GM12878 (cell line): ENCODE results near the gene FBXL19. TPM values are rescaled to one million over a fixed set of nuclear protein-coding genes. Genes with fewer than 3 reads are reported as not detected.

Source experiments
- ATAC-seq: fragments of 200-7000 bp; cut with Tn5 transposase; 3 replicates; pipeline ENCODE4 v1.9.1; 2020; ENCODE audit warnings: mild to moderate bottlenecking, moderate library complexity
- BruUV-seq: library from RNA; stranded (reverse); fragments of 400-500 nt; replicated peaks from 2 replicates; lab custom pipeline; 2021; lab: Mats Ljungman, UMichigan
- CTCF ChIA-PET: fragments of 300-600 bp; sonication (Branson Sonifier 250); formaldehyde crosslinking; extraction: SDS; loops from one replicate; lab custom pipeline; 2021; ENCODE audit warnings: inconsistent platforms; lab: Yijun Ruan, JAX
- POLR2A ChIA-PET: fragments of 350-600 bp; formaldehyde crosslinking; extraction: SDS; loops from one replicate; lab custom pipeline; 2021; ENCODE audit warnings: inconsistent platforms; lab: Charles Lee
- RAD21 ChIA-PET: fragments of 300-600 bp; sonication (Branson Sonifier 250); formaldehyde crosslinking; loops from one replicate; lab custom pipeline; 2023; ENCODE audit warnings: antibody characterized with exemption; ENCODE audit not compliant: unreplicated experiment; lab: Charles Lee
- SMC1A ChIA-PET: fragments of 300-600 bp; sonication (Branson Sonifier 250); formaldehyde crosslinking; loops from one replicate; lab custom pipeline; 2023; ENCODE audit not compliant: unreplicated experiment, uncharacterized antibody; lab: Charles Lee
- DNase-seq: peaks from one replicate; pipeline ENCODE4 v3.0.0-alpha.2; 2011; ENCODE audit warnings: low read depth, low spot score
- FAIRE-seq: peaks from 3 replicates; lab custom pipeline; 2011; peaks lifted over from hg19 to GRCh38; lab: Jason Lieb, UNC
- H2AFZ ChIP-seq: 2 replicates; pipeline ENCODE4 v1.6.0; 2011; ENCODE audit warnings: low read depth, low read length, control low read depth; ENCODE audit not compliant: control insufficient read depth
- H3K27ac ChIP-seq: 2 replicates; pipeline ENCODE4 v1.5.1; 2011; ENCODE audit warnings: control low read depth; ENCODE audit not compliant: control insufficient read depth, insufficient read depth
- H3K27me3 ChIP-seq, 2 experiments: replicated peaks in 1 of 2; 2 replicates each; pipeline versions ENCODE4 v1.6.0 to v1.6.1; 2011; ENCODE audit warnings: low read length in 1 of 2; ENCODE audit not compliant: control insufficient read depth in 2 of 2, insufficient read depth in 2 of 2
- H3K36me3 ChIP-seq, 2 experiments: 2 replicates each; pipeline ENCODE4 v1.5.1; 2011; ENCODE audit warnings: low read length in 1 of 2; ENCODE audit not compliant: control insufficient read depth in 2 of 2, insufficient read depth in 2 of 2
- H3K4me1 ChIP-seq: 2 replicates; pipeline ENCODE4 v1.6.1; 2011; ENCODE audit warnings: mild to moderate bottlenecking, low read length, moderate library complexity, mixed read lengths; ENCODE audit not compliant: control insufficient read depth, insufficient read depth
- H3K4me2 ChIP-seq: 2 replicates; pipeline ENCODE4 v1.6.0; 2011; ENCODE audit warnings: control low read depth; ENCODE audit not compliant: control insufficient read depth, insufficient read depth
- H3K4me3 ChIP-seq: fragments of 200-600 bp; sonication (generic); 2 replicates; pipeline ENCODE4 v1.5.1; 2016
- H3K79me2 ChIP-seq: 2 replicates; pipeline ENCODE4 v1.6.0; 2011; ENCODE audit warnings: low read length; ENCODE audit not compliant: control insufficient read depth, insufficient read depth
- H3K9ac ChIP-seq: 2 replicates; pipeline ENCODE4 v1.8.0; 2011; ENCODE audit warnings: low read length, control low read depth, mixed read lengths; ENCODE audit not compliant: control insufficient read depth, insufficient read depth
- H3K9me3 ChIP-seq: replicated peaks from 3 replicates; pipeline ENCODE4 v1.5.1; 2011; ENCODE audit warnings: mild to moderate bottlenecking, low read length; ENCODE audit not compliant: control insufficient read depth, insufficient read depth
- H4K20me1 ChIP-seq: 2 replicates; pipeline ENCODE4 v1.6.0; 2011; ENCODE audit not compliant: control insufficient read depth, insufficient read depth
- BMI1 ChIP-seq: fragments of 450-650 bp; IDR thresholded peaks from 2 replicates; pipeline ENCODE4 v1.6.1; 2016; ENCODE audit warnings: mild to moderate bottlenecking, moderate library complexity, borderline replicate concordance
- CHD4 ChIP-seq: fragments of 200-600 bp; sonication (generic); IDR thresholded peaks from 2 replicates; pipeline ENCODE4 v1.6.1; 2016; ENCODE audit warnings: mild to moderate bottlenecking
- FOS ChIP-seq: IDR thresholded peaks from 3 replicates; pipeline ENCODE4 v1.6.1; 2011; ENCODE audit warnings: borderline replicate concordance; ENCODE audit not compliant: insufficient read length; ENCODE audit errors: extremely low read depth
- KAT2A ChIP-seq: conservative IDR thresholded peaks from 2 replicates; pipeline ENCODE4 v1.6.1; 2011; ENCODE audit warnings: low read depth, low read length; ENCODE audit not compliant: control insufficient read depth
- KDM1A ChIP-seq: fragments of 200-600 bp; sonication (generic); IDR thresholded peaks from 2 replicates; pipeline ENCODE4 v1.6.1; 2016; ENCODE audit warnings: borderline replicate concordance
- MEF2B ChIP-seq: fragments of 450-650 bp; IDR thresholded peaks from 2 replicates; pipeline ENCODE4 v1.6.1; 2018; ENCODE audit warnings: mild to moderate bottlenecking, moderate library complexity; ENCODE audit not compliant: partially characterized antibody, poor library complexity, severe bottlenecking
- NFXL1 ChIP-seq: fragments of 450-650 bp; IDR thresholded peaks from 2 replicates; pipeline ENCODE4 v1.6.1; 2017; ENCODE audit warnings: antibody characterized with exemption, mild to moderate bottlenecking, borderline replicate concordance
- RELA ChIP-seq: fragments of 450-650 bp; IDR thresholded peaks from 2 replicates; pipeline ENCODE4 v1.8.0; 2014; ENCODE audit warnings: borderline replicate concordance; ENCODE audit not compliant: partially characterized antibody
- SMC3 ChIP-seq: IDR thresholded peaks from 2 replicates; pipeline ENCODE4 v1.6.1; 2011; ENCODE audit warnings: low read length, improper control_type of control experiment, borderline replicate concordance
- SP1 ChIP-seq: IDR thresholded peaks from one replicate; pipeline ENCODE4 v1.6.1; 2011; ENCODE audit warnings: low read depth, low read length
- SPI1 ChIP-seq: IDR thresholded peaks from 2 replicates; pipeline ENCODE4 v1.6.1; 2011; ENCODE audit warnings: low read depth, mild to moderate bottlenecking, low read length, moderate library complexity, borderline replicate concordance; ENCODE audit not compliant: insufficient read depth
- TCF7 ChIP-seq: IDR thresholded peaks from 2 replicates; pipeline ENCODE4 v1.6.1; 2014; ENCODE audit warnings: antibody characterized with exemption, borderline replicate concordance
- ZNF24 ChIP-seq: fragments of 450-650 bp; IDR thresholded peaks from 2 replicates; pipeline ENCODE4 v1.6.1; 2017; ENCODE audit warnings: antibody characterized with exemption, mild to moderate bottlenecking
- WGBS: methylation state at CpG from one replicate; pipeline ENCODE4 v1.1.6; 2016; ENCODE audit warnings: low lambda C conversion rate; ENCODE audit not compliant: insufficient replicate concordance, insufficient coverage; ENCODE audit errors: missing lambda C conversion rate; 5-methylcytosine and 5-hydroxymethylcytosine counted together
- in situ Hi-C: fragments of 300-500 bp; cut with MboI; formaldehyde crosslinking; loops from 9 replicates; pipeline ENCODE4 v1.14.3; 2018; ENCODE audit warnings: mixed read lengths
- intact Hi-C: fragments of 100-400 bp; cut with micrococcal nuclease; formaldehyde crosslinking; loops from one replicate; pipeline ENCODE4 v1.14.2; 2022; ENCODE audit not compliant: unreplicated experiment
- polyA plus RNA-seq, 11 experiments: library from polyadenylated mRNA; depleted of rRNA in 4 of 11; unstranded in 6 of 11; stranded (reverse) in 5 of 11; fragments of >200 nt; fragmentation: Nextera tagmentation in 4 of 11; fragmentation: Illumina TruSeq in 1 of 11; extraction: Ambion mirVana in 4 of 11; extraction: Trizol in 1 of 11; gene quantifications; 1 replicate in 1 of 11; 2 replicates in 10 of 11; pipeline versions ENCODE4 v1.2.1 to v1.2.3, GENCODE V29; 2011 to 2016; ENCODE audit warnings: inconsistent platforms in 2 of 11, missing spikeins in 2 of 11, low read depth in 1 of 11
- total RNA-seq, 4 experiments: library from RNA; depleted of rRNA in 3 of 4; stranded (reverse); fragments of >200 nt in 3 of 4; fragmentation: Illumina TruSeq in 1 of 4; extraction: Trizol in 1 of 4; gene quantifications; 2 replicates each; pipeline versions ENCODE4 v1.2.1 to v1.2.3, GENCODE V29; 2013 to 2021
- TF ChIP-seq, protein P1 (sequence below): fragments of 450-650 bp; IDR thresholded peaks from 2 replicates; pipeline ENCODE4 v1.6.1; 2017; ENCODE audit warnings: borderline replicate concordance
- TF ChIP-seq, protein P2 (sequence below): fragments of 450-650 bp; IDR thresholded peaks from 2 replicates; pipeline ENCODE4 v1.6.1; 2017; ENCODE audit warnings: mild to moderate bottlenecking, moderate library complexity

FBXL19 gene
- total and polyA plus RNA-seq, 10 of the 15 experiments (the other 5 are each of a cell fraction or from before 2014, with no cell fraction given): 0.02 to 32.1 (median 6.8) TPM; not detected in 1

DNA sequence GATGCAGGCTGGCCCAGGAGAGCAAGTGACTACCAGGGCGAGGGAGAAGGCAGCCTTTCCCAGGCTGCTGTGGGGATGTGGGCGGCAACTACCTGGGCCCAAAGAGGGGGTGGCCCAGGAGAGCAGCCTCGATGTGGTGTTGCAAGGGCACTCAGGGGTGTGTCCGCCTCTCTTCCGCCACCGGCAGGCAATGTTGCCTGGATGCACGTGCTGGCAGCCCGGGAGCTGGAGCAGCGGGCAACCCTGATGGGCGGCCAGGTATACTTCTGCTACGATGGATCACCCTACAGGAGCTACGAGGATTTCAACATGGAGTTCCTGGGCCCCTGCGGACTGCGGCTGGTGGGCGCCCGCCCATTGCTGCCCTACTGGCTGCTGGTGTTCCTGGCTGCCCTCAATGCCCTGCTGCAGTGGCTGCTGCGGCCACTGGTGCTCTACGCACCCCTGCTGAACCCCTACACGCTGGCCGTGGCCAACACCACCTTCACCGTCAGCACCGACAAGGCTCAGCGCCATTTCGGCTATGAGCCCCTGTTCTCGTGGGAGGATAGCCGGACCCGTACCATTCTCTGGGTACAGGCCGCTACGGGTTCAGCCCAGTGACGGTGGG is 64.3 kb downstream of the FBXL19 start:
- Histone ChIP-seq H3K9ac (no peak overlapping the region), H2AFZ (no peak overlapping the region), H3K36me3 (peaks cover 5 to 17% of the 10 kb centered on the region in 2 experiments), H3K79me2 (no peaks in the 10 kb centered on the region), H3K4me2 (no peak overlapping the region), H4K20me1 (no peaks in the 10 kb centered on the region), H3K27ac (no peak overlapping the region), H3K4me1 (no peaks in the 10 kb centered on the region; the same call in 1 of the 2 replicates), H3K4me3 (no peak overlapping the region), H3K27me3 (no peaks in the 10 kb centered on the region), H3K9me3 (no peaks in the 10 kb centered on the region)
- FAIRE-seq: no peak
- in situ Hi-C loops (loop anchor here (5.0 to 25.0 kb wide), 2 partner anchors 110 to 450 kb away; partner anchors contain the start of genes COX6A2 and ZNF843), intact Hi-C loops (no loop called here)
- TF ChIP-seq BMI1 (no peak), SP1 (no peak), SMC3 (no peak), SPI1 (no peak), MEF2B (no peak), TCF7 (no peak), NFXL1 (no peak), RELA (no peak), KDM1A (no peak), CHD4 (no peak), FOS (no peak), ZNF24 (no peak), KAT2A (no peak)
- TF ChIP-seq, protein P1, sequence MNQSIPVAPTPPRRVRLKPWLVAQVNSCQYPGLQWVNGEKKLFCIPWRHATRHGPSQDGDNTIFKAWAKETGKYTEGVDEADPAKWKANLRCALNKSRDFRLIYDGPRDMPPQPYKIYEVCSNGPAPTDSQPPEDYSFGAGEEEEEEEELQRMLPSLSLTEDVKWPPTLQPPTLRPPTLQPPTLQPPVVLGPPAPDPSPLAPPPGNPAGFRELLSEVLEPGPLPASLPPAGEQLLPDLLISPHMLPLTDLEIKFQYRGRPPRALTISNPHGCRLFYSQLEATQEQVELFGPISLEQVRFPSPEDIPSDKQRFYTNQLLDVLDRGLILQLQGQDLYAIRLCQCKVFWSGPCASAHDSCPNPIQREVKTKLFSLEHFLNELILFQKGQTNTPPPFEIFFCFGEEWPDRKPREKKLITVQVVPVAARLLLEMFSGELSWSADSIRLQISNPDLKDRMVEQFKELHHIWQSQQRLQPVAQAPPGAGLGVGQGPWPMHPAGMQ: no peak
- TF ChIP-seq, protein P2, sequence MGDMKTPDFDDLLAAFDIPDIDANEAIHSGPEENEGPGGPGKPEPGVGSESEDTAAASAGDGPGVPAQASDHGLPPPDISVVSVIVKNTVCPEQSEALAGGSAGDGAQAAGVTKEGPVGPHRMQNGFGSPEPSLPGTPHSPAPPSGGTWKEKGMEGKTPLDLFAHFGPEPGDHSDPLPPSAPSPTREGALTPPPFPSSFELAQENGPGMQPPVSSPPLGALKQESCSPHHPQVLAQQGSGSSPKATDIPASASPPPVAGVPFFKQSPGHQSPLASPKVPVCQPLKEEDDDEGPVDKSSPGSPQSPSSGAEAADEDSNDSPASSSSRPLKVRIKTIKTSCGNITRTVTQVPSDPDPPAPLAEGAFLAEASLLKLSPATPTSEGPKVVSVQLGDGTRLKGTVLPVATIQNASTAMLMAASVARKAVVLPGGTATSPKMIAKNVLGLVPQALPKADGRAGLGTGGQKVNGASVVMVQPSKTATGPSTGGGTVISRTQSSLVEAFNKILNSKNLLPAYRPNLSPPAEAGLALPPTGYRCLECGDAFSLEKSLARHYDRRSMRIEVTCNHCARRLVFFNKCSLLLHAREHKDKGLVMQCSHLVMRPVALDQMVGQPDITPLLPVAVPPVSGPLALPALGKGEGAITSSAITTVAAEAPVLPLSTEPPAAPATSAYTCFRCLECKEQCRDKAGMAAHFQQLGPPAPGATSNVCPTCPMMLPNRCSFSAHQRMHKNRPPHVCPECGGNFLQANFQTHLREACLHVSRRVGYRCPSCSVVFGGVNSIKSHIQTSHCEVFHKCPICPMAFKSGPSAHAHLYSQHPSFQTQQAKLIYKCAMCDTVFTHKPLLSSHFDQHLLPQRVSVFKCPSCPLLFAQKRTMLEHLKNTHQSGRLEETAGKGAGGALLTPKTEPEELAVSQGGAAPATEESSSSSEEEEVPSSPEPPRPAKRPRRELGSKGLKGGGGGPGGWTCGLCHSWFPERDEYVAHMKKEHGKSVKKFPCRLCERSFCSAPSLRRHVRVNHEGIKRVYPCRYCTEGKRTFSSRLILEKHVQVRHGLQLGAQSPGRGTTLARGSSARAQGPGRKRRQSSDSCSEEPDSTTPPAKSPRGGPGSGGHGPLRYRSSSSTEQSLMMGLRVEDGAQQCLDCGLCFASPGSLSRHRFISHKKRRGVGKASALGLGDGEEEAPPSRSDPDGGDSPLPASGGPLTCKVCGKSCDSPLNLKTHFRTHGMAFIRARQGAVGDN: no peak
- POLR2A ChIA-PET: no interaction called here
- RAD21 ChIA-PET: interaction anchor here (1.2 kb wide), 1 partner anchor 9 kb away, joined by 3 read pairs; no protein-coding TSS in a partner anchor
- no TSS peak for BruUV-seq
- SMC1A ChIA-PET: no interaction called here
- WGBS: 93% methylated on average over 30 of the region's 30 CpGs
- CTCF ChIA-PET: no interaction called here
- DNase-seq: no peak
- no peak for ATAC-seq
